ENCODE results near the gene SCARF2. TPM values are rescaled to one million over a fixed set of nuclear protein-coding genes. Genes with fewer than 3 reads are reported as not detected.

The SCARF2 gene
- total and polyA plus RNA-seq, 2 of the 13 experiments (the other 11 are each of a cell fraction or from before 2014, with no cell fraction given) = 3.3 to 6.2 TPM

DNA sequence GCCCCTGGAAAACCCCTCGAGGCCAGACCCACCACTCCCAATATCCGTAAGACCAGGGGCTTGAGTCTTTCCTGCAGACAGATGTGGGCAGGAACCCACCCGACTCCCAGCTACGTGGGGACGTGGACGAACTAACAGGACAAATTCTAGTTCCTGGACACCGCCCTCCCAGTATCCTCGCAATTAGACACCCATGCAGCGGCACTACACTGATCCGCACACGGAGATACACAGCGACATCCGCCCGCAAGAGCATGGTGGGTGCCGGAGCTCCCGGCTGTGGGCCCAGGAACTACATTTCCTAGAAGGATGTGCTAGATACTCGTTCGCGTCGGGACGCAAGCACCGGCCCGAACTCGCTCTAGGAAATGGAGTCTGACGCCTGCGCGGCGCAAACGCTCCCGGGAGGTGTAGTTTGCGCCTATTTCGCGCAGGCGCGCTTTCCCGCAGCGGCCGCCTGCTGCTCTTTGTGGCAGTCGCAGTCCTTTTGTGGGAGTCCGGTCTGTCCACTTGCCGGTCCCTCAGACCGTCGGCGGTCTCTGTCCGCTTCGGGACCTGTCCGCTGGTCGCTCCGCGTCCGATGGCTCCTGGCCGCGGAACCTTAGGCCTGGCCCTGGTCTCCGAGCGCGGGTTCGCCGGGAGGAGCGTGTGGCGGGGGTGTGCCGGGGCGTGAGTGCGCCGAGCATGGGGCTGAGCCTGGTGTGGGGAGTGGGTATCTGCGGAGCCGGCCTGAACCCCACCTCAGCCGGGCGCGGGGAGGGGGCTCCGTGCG, 43.7 kb downstream of the SCARF2 start, which contains the start of gene ZNF74 (continued):
- TF ChIP-seq, protein P1, sequence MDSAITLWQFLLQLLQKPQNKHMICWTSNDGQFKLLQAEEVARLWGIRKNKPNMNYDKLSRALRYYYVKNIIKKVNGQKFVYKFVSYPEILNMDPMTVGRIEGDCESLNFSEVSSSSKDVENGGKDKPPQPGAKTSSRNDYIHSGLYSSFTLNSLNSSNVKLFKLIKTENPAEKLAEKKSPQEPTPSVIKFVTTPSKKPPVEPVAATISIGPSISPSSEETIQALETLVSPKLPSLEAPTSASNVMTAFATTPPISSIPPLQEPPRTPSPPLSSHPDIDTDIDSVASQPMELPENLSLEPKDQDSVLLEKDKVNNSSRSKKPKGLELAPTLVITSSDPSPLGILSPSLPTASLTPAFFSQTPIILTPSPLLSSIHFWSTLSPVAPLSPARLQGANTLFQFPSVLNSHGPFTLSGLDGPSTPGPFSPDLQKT (CRISPR knock-in tag; IDR thresholded peaks at IDR 0.05; ENCODE audit: borderline replicate concordance) = no peak
- TF ChIP-seq ZFX (CRISPR knock-in tag; IDR thresholded peaks at IDR 0.05; ENCODE audit: low read depth) (peak; percentile 93), TSC22D2 (CRISPR knock-in tag; IDR thresholded peaks at IDR 0.05; ENCODE audit: borderline replicate concordance) (0 out of 2 replicates have a peak, but pooled peaks have one; percentile 66), RARG (CRISPR knock-in tag; IDR thresholded peaks at IDR 0.05; ENCODE audit: low read depth) (no peak), ZNF780A (CRISPR knock-in tag; IDR thresholded peaks at IDR 0.05) (no peak), ZNF670 (CRISPR knock-in tag; IDR thresholded peaks at IDR 0.05; ENCODE audit: borderline replicate concordance) (0 out of 2 replicates have a peak, but pooled peaks have one; percentile 39), ZNF792 (CRISPR knock-in tag; IDR thresholded peaks at IDR 0.05) (no peak), ZZZ3 (CRISPR knock-in tag; IDR thresholded peaks at IDR 0.05; ENCODE audit: borderline replicate concordance) (no peak), MAF1 (CRISPR knock-in tag; IDR thresholded peaks at IDR 0.05; ENCODE audit: borderline replicate concordance) (no peak), DNMT3B (CRISPR knock-in tag; conservative IDR thresholded peaks at IDR 0.05) (no peak), GABPA (IDR thresholded peaks at IDR 0.05; ENCODE audit: low read depth, low read length) (no peak), GABPA (CRISPR knock-in tag; IDR thresholded peaks at IDR 0.05; ENCODE audit: low read depth) (peak; percentile 72), NR2C2 (CRISPR knock-in tag; IDR thresholded peaks at IDR 0.05; ENCODE audit: borderline replicate concordance) (0 out of 2 replicates have a peak, but pooled peaks have one; percentile 26)
- TF ChIP-seq, protein P2, sequence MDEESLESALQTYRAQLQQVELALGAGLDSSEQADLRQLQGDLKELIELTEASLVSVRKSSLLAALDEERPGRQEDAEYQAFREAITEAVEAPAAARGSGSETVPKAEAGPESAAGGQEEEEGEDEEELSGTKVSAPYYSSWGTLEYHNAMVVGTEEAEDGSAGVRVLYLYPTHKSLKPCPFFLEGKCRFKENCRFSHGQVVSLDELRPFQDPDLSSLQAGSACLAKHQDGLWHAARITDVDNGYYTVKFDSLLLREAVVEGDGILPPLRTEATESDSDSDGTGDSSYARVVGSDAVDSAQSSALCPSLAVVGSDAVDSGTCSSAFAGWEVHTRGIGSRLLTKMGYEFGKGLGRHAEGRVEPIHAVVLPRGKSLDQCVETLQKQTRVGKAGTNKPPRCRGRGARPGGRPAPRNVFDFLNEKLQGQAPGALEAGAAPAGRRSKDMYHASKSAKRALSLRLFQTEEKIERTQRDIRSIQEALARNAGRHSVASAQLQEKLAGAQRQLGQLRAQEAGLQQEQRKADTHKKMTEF (CRISPR knock-in tag; IDR thresholded peaks at IDR 0.05) = peak; percentile 65
- TF ChIP-seq, protein P3, sequence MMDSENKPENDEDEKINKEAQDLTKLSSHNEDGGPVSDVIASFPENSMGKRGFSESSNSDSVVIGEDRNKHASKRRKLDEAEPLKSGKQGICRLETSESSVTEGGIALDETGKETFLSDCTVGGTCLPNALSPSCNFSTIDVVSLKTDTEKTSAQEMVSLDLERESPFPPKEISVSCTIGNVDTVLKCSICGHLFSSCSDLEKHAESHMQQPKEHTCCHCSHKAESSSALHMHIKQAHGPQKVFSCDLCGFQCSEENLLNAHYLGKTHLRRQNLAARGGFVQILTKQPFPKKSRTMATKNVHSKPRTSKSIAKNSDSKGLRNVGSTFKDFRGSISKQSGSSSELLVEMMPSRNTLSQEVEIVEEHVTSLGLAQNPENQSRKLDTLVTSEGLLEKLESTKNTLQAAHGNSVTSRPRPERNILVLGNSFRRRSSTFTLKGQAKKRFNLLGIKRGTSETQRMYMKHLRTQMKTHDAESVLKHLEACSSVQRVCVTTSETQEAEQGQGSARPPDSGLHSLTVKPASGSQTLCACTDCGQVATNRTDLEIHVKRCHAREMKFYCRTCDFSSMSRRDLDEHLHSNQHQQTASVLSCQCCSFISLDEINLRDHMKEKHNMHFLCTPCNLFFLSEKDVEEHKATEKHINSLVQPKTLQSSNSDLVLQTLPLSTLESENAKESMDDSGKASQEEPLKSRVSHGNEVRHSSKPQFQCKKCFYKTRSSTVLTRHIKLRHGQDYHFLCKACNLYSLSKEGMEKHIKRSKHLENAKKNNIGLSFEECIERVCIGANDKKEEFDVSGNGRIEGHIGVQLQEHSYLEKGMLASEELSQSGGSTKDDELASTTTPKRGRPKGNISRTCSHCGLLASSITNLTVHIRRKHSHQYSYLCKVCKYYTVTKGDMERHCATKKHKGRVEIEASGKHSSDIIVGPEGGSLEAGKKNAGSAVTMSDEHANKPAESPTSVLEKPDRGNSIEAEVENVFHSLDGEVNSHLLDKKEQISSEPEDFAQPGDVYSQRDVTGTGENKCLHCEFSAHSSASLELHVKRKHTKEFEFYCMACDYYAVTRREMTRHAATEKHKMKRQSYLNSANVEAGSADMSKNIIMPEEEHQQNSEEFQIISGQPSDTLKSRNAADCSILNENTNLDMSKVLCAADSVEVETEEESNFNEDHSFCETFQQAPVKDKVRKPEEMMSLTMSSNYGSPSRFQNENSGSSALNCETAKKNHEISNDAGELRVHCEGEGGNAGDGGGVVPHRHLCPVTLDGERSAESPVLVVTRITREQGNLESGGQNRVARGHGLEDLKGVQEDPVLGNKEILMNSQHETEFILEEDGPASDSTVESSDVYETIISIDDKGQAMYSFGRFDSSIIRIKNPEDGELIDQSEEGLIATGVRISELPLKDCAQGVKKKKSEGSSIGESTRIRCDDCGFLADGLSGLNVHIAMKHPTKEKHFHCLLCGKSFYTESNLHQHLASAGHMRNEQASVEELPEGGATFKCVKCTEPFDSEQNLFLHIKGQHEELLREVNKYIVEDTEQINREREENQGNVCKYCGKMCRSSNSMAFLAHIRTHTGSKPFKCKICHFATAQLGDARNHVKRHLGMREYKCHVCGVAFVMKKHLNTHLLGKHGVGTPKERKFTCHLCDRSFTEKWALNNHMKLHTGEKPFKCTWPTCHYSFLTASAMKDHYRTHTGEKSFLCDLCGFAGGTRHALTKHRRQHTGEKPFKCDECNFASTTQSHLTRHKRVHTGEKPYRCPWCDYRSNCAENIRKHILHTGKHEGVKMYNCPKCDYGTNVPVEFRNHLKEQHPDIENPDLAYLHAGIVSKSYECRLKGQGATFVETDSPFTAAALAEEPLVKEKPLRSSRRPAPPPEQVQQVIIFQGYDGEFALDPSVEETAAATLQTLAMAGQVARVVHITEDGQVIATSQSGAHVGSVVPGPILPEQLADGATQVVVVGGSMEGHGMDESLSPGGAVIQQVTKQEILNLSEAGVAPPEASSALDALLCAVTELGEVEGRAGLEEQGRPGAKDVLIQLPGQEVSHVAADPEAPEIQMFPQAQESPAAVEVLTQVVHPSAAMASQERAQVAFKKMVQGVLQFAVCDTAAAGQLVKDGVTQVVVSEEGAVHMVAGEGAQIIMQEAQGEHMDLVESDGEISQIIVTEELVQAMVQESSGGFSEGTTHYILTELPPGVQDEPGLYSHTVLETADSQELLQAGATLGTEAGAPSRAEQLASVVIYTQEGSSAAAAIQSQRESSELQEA (CRISPR knock-in tag; IDR thresholded peaks at IDR 0.05; ENCODE audit: not compliant biosample characterization) = peak; percentile 86
- TF ChIP-seq, protein P4, sequence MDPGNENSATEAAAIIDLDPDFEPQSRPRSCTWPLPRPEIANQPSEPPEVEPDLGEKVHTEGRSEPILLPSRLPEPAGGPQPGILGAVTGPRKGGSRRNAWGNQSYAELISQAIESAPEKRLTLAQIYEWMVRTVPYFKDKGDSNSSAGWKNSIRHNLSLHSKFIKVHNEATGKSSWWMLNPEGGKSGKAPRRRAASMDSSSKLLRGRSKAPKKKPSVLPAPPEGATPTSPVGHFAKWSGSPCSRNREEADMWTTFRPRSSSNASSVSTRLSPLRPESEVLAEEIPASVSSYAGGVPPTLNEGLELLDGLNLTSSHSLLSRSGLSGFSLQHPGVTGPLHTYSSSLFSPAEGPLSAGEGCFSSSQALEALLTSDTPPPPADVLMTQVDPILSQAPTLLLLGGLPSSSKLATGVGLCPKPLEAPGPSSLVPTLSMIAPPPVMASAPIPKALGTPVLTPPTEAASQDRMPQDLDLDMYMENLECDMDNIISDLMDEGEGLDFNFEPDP (CRISPR knock-in tag; conservative IDR thresholded peaks at IDR 0.05) = 0 out of 2 replicates have a peak, but pooled peaks have one; percentile 70

Data from HepG2 (cell line).